ENCODE results near the gene KCNQ1. TPM values are rescaled to one million over a fixed set of nuclear protein-coding genes. Genes with fewer than 3 reads are reported as not detected.
A peak's percentile ranks its signal among the peaks of the same experiment; 100 is the strongest.

Gene KCNQ1
- total and polyA plus RNA-seq, 9 of the 15 experiments (the other 6 are each of a cell fraction or from before 2014, with no cell fraction given): 0.44 TPM; not detected in 8

DNA sequence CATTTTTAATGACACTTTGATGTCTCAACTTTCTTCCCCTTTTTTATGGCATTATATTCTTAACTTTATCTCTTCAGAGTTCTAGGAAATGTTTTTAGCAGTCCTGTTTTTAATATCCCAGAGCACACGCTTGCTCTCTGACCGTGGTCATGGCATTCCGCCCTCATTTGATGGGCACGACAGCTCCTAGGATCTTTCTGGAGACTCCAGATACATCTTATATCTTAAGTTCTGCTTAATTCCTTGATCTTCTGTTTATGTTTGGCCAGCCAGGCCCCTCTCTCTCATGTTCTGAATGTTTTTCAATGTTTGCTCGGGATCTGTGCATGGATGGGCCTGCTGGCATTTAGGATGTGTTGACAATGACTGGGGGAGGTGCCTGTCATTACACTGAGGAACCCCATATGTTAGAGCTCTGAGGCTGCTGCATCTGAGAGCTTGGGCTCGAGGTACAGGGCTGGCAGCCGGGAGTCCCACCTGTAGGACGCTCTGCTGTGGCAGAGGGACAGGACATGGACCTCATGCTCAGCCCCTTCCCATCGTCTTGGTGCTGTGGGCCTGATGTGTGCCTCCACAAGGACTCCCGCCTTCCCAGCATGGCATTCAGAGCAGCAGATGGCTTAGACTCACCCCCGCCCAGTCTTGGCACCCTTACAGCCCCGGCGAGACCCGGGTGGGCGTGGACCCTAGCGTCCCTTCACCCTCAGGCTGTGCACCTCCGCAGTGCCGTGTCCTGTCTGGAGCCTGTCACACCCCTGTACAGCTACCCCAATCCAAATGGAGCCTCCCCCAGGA, 365.8 kb downstream of the KCNQ1 start:
- intact Hi-C loops (cut with micrococcal nuclease): no loop called here
- TF ChIP-seq, protein P1, sequence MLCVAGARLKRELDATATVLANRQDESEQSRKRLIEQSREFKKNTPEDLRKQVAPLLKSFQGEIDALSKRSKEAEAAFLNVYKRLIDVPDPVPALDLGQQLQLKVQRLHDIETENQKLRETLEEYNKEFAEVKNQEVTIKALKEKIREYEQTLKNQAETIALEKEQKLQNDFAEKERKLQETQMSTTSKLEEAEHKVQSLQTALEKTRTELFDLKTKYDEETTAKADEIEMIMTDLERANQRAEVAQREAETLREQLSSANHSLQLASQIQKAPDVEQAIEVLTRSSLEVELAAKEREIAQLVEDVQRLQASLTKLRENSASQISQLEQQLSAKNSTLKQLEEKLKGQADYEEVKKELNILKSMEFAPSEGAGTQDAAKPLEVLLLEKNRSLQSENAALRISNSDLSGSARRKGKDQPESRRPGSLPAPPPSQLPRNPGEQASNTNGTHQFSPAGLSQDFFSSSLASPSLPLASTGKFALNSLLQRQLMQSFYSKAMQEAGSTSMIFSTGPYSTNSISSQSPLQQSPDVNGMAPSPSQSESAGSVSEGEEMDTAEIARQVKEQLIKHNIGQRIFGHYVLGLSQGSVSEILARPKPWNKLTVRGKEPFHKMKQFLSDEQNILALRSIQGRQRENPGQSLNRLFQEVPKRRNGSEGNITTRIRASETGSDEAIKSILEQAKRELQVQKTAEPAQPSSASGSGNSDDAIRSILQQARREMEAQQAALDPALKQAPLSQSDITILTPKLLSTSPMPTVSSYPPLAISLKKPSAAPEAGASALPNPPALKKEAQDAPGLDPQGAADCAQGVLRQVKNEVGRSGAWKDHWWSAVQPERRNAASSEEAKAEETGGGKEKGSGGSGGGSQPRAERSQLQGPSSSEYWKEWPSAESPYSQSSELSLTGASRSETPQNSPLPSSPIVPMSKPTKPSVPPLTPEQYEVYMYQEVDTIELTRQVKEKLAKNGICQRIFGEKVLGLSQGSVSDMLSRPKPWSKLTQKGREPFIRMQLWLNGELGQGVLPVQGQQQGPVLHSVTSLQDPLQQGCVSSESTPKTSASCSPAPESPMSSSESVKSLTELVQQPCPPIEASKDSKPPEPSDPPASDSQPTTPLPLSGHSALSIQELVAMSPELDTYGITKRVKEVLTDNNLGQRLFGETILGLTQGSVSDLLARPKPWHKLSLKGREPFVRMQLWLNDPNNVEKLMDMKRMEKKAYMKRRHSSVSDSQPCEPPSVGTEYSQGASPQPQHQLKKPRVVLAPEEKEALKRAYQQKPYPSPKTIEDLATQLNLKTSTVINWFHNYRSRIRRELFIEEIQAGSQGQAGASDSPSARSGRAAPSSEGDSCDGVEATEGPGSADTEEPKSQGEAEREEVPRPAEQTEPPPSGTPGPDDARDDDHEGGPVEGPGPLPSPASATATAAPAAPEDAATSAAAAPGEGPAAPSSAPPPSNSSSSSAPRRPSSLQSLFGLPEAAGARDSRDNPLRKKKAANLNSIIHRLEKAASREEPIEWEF (CRISPR knock-in tag; IDR thresholded peaks at IDR 0.05): no peak
- TF ChIP-seq EZH2 (IDR thresholded peaks at IDR 0.05; ENCODE audit: borderline replicate concordance, low read depth, low read length) (no peak), ELF2 (CRISPR knock-in tag; IDR thresholded peaks at IDR 0.05) (no peak), KHSRP (IDR thresholded peaks at IDR 0.05) (no peak), FOSL1 (tag; conservative IDR thresholded peaks at IDR 0.05) (no peak), ZNF785 (CRISPR knock-in tag; IDR thresholded peaks at IDR 0.05) (no peak), U2AF2 (optimal IDR thresholded peaks at IDR 0.05; ENCODE audit: low read depth, low read length) (no peak), ZNF639 (CRISPR knock-in tag; conservative IDR thresholded peaks at IDR 0.05 in 1 of 2, IDR thresholded peaks at IDR 0.05 in 1 of 2) (no peak), MXD1 (CRISPR knock-in tag; IDR thresholded peaks at IDR 0.05; ENCODE audit: borderline replicate concordance, poor library complexity, severe bottlenecking) (no peak), ATF4 (CRISPR knock-in tag; IDR thresholded peaks at IDR 0.05) (no peak), HDGF (IDR thresholded peaks at IDR 0.05) (no peak), THAP7 (CRISPR knock-in tag; IDR thresholded peaks at IDR 0.05) (no peak)

More for the DNA sequence above, 365.8 kb downstream of the KCNQ1 start:
- Histone ChIP-seq H3K4me1 (replicated peaks in 1 of 2; ENCODE audit: control insufficient read depth in 2 of 2, insufficient read depth in 2 of 2, low read length in 2 of 2) (peaks cover 19 to 47% of the 10 kb centered on the region in 2 experiments), H3K4me3 (no peak overlapping the region), H4K20me1 (replicated peaks; ENCODE audit: control insufficient read depth, insufficient read depth, low read length) (no peaks in the 10 kb centered on the region), H3K4me2 (ENCODE audit: insufficient read depth, low read length) (no peak overlapping the region), H3K36me3 (ENCODE audit: control insufficient read depth, insufficient read depth, low read length) (no peaks in the 10 kb centered on the region), H3K79me2 (ENCODE audit: control insufficient read depth, insufficient read depth, low read length) (no peaks in the 10 kb centered on the region), H3K9me1 (ENCODE audit: control insufficient read depth, insufficient read depth, low read length) (no peaks in the 10 kb centered on the region), H3K9me3 (replicated peaks; ENCODE audit: control insufficient read depth, insufficient read depth, low read depth, low read length) (0 out of 2 replicates have a peak, but pooled peaks cover 6% of the 10 kb centered on the region), H2AFZ (ENCODE audit: low read depth, low read length) (no peak overlapping the region), H3K27me3 (ENCODE audit: control insufficient read depth in 2 of 2, insufficient read depth in 2 of 2, low read length in 2 of 2) (peaks cover 0 to 10% of the 10 kb centered on the region in 2 experiments; a peak in 1 of 5 replicates), H3K9ac (ENCODE audit: insufficient read depth in 1 of 2, low read depth in 2 of 2, low read length in 2 of 2) (peak overlapping the region in 1 of 2 experiments; percentile 52; a peak in 1 of 4 replicates), H3K27ac (ENCODE audit: extremely low read depth, low read depth, low read length) (no peak overlapping the region)
- in situ Hi-C loops (cut with MboI): no loop called here
- CTCF ChIA-PET (ENCODE audit: low intra/inter-chr PET ratio): no interaction called here
- FAIRE-seq (no peak), ATAC-seq (no peak), DNase-seq (ENCODE audit: extremely low read depth in 1 of 4, low spot score in 3 of 4) (no peak)
- WGBS (ENCODE audit: insufficient coverage, low coverage, missing lambda C conversion rate): 52% methylated on average over 18 of the region's 18 CpGs
- POLR2A ChIA-PET: interaction anchor here (0.7 to 1.4 kb wide), 2 partner anchors 10 to 28 kb away, joined by 3 to 4 read pairs; no protein-coding TSS in a partner anchor
- no TSS peak for BruUV-seq (replicated peaks)
